T-helper 9 cell (primary cell): ENCODE measurements around the gene TPO.

Experiments
- DNase-seq: peaks from one replicate; pipeline ENCODE4 v3.0.0-alpha.2; 2020

TPO gene

GRCh38 chr2:1451422-1451821, 38.2 kb downstream of the TPO start:
- DNase-seq, result no peak

DNA sequence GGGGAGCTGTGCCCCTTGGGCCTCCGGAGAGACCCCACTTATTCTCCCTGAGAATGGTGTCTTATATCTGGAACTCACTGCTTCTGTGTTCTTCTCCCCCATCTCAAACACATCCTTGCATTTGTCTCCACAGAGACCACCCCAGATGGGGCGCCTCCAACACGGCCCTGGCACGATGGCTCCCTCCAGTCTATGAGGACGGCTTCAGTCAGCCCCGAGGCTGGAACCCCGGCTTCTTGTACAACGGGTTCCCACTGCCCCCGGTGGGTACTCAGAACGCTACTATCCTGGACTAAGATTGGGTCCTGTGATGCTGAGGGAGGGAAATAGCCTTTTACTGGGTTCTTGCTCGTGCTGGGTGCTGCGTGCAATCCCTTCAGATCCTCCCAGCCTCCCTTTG, 40.3 kb downstream of the TPO start:
- no peak for DNase-seq

GRCh38 chr2:1454346-1454745, 41.1 kb downstream of the TPO start:
- no peak for DNase-seq

DNA sequence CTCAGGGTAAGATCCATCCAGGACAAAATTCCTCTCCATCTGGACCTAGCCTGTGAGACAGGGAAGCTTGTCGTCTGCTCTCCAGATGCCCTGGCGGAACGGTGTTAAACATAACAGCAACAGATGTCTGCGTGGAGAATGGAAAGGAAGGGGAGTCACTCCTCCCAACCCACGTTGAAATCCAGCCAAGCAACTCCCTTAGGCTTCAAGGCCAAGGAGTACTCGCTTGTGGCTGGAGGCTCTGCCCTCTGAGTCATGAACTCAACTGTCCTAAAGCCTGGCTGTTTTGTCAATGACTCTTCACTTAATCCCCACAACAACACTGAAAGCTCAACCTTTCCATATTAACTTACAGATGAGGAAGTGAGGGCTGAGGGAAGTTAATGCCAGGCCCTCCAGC, 42.2 kb downstream of the TPO start:
- no peak for DNase-seq

GRCh38 chr2:1458432-1458831, 45.2 kb downstream of the TPO start:
- no peak for DNase-seq

- DNase-seq, result no peak
Measured at GRCh38 chr2:1459727-1460126, 46.5 kb downstream of the TPO start.

DNA sequence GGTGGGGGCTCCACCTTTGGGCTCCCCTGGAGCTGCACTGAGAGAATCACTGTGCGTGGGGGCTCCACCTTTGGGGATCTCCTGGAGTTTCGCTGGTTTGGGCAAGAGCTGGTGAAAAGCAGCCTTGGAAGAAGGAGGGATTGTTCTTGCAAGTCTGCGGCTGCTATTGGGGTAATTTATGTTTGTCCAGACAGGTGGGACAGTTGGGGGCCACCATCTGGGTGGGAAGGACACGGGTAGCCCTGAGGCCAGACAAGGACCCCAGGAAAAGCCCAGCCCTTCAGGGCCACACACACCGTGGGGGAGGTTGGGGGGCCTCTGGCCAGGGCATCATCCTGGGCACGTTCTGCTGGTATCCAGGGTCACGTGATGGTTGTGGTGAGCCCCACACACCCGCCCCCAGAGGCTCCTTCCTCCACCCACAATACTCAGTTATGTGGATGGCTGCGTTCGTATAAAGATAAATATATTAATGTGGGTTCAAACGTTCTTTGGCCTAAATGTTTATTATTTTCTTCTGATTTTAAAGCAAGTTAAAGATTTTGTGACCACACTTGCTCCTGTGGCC, 47.7 kb downstream of the TPO start:
- no peak for DNase-seq

DNA sequence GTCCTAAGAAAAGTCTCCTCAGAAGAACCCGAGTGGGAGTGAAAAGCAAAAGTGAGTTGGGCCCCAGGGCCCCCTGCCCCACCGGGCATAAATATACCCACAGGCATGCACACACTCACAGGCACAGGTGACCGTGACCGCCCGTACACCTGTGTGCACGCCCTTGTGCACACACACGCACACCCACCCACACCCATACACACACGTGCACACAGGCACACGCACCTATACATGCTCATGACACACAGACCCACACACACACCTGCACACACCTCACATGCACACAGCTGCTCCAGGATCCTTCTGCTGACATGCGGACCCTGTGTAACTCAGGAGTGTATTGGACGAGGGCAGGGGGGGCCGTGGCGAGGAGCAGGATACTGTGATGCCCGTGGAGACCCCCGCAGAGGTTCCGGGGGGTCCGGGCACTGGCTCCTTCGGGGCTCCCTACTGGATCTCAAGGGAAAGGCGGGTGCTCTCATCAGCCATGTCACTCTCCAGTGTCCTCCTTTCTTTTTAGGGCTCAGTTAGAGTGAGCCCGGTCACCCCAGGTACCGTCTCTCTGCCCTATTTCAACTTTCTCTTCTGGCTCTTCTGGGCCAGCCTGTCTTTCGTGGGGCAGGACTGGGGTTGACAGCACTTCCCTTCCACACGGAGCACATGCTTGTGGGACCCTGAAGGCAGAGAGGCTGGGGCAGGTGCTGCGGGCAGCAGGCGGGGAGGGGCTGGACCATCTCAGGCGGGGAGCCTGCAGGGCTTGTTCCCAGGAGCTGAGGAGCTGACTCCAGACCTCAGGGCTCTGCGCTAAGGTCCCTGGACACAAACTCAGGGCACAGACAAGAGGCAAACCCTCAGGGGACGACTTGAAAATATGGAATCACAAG, 48.5 kb downstream of the TPO start:
- no peak for DNase-seq

- DNase-seq, result no peak
Measured at GRCh38 chr2:1462994-1463393, 49.7 kb downstream of the TPO start.

DNA sequence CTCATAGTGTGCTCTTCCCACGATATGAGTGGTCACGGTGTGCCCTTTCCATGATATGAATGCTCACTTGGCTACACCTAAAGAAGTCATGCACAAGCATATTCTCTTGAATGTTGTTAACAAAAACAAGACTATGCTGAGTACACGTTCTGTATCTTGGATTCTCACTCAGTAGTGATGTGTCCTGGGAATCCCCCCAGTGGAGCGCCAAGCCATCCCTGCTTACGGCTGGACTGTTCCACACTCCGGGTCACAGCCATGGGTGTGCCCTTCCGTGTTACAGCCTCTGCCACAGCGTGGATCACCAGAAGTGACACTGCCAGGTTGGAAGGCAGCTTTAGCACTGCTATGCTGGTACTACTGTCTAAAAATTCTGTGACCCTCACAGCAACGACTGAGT, 59.1 kb downstream of the TPO start:
- no peak for DNase-seq

- no peak for DNase-seq
Measured at GRCh38 chr2:1476617-1477195, 63.4 kb downstream of the TPO start.

- no peak for DNase-seq
Measured at GRCh38 chr2:1477196-1478040, 64.2 kb downstream of the TPO start.

- DNase-seq, result no peak
Measured at GRCh38 chr2:1478311-1479305, 65.3 kb downstream of the TPO start.

- no peak for DNase-seq
Measured at GRCh38 chr2:1479346-1479745, 66.1 kb downstream of the TPO start.

DNA sequence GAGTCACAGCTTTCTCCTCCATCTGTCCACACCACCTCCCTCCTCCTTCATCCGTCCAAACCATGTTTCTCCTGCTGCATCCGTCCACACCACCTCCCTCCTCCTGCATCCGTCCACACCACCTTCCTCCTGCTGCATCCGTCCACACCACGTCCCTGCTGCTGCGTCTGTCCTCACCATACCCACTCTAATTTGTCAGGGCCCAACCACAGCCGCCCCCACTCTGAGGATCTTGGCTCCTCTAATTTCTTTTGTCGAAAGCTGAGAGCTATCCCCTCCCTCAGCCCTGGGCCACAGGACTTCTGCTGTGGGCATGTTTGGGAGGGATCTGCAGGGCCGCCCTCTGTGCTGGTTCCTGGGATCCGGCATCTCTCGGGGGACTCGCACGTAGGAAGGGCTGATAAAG, 67.4 kb downstream of the TPO start:
- DNase-seq, result no peak

DNA sequence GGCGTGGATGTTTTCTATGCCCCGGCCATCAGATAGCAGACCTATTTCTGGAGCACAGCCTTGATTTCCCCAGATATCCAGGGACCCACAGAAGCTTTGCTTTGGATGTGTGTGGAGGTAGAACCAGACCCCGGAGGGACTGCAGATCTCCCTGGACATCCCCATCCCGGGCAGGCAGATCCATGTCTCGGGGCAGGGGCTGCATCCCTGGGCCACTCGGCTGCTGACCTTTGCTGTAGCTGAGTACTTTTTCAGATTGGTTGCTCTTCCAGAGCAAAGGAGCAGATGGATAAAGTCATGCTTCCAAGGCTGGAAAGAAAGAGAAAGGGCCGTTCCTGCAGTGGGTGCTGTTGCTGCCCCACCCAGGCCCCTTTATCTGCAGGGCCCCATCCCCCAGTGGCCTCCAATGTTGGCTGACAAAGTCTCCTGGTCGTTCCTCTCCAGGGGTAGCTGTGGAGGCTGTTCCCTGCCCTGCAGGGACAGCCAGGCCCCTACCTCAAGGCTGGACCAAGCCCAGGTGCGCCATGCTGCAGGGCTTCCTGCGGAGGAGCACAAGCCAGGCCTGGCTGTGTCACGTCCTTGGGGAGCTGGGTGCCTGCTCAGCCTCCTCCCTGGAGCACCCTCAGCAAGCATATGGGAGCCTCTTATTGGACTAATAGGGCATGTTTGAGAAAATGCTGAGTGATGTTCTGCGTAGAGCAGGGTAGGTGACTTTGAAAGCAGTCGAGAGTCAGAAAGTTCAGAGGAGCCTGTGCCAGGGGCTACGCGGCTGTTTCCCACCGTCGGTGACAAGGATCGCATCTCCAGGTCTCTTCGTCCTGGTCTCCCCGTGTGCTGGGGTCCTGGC, 68.4 kb downstream of the TPO start:
- DNase-seq, result no peak

DNA sequence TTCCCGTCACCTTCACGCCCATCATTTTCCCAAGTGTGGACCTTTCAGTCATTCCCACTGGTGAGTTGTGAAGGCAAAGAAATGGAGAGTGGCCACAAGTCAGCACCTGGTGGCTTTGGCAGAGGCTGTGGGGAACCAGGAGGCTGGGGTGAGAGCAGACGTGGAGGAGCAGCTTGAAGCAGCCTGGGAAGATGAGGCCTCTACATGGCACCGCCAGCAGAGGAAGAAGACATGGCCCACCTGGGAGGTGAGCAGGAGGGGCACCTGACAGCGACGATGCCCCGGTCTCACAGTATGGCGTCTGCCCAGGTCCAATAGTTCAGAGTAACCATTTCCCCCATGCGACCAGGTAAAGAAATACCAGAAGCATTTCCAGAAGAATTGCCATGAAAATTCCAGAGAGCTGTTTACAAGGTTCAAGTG, 69.0 kb downstream of the TPO start:
- no peak for DNase-seq

- no peak for DNase-seq
Measured at GRCh38 chr2:1482981-1483380, 69.7 kb downstream of the TPO start.

- no peak for DNase-seq
Measured at GRCh38 chr2:1483551-1483950, 70.3 kb downstream of the TPO start.

DNA sequence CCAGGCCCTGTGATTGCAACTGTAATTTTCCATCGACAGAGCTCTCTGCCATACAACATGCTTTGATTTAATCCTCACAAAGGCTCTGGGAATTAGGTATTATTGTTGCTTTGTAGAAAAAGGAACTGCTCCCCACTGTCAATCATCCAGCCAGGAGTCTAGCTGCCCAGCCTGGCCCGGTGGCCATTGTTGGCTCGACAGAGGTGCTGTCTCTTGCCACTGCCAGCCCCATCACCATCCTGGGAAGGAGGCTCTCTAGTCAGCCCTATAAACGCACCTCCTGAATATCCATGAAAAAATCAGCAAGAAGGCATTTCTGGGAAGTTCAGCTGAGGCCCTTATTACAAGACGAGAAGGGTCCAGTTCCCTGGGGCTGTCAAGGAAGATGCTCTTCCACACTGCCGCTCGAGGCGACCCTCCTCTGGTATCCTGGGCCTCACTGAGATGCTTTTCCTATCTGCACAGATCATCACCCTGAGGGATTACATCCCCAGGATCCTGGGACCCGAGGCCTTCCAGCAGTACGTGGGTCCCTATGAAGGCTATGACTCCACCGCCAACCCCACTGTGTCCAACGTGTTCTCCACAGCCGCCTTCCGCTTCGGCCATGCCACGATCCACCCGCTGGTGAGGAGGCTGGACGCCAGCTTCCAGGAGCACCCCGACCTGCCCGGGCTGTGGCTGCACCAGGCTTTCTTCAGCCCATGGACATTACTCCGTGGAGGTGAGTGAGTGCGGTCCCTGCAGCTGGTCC, 71.0 kb downstream of the TPO start:
- no peak for DNase-seq
